Panc1 (cell line): Measurements from ENCODE around the gene ELK4. TPM values are rescaled to one million over a fixed set of nuclear protein-coding genes. Genes with fewer than 3 reads are reported as not detected.
A peak's percentile ranks its signal among the peaks of the same experiment; 100 is the strongest.

Experiments
- ATAC-seq: fragments of 200-7000 bp; cut with Tn5 transposase; 2 replicates; pipeline ENCODE4 v1.9.1; 2020; ENCODE audit warnings: mild to moderate bottlenecking, moderate library complexity
- BruUV-seq: library from RNA; stranded (reverse); fragments of 400-500 nt; replicated peaks from 2 replicates; lab custom pipeline; 2021; lab: Mats Ljungman, UMichigan
- CTCF ChIA-PET: fragments of 300-600 bp; sonication (Branson Sonifier 250); formaldehyde crosslinking; loops from one replicate; lab custom pipeline; 2022; ENCODE audit warnings: antibody characterized with exemption; lab: Charles Lee
- POLR2A ChIA-PET: fragments of 300-600 bp; sonication (Branson Sonifier 250); formaldehyde crosslinking; loops from one replicate; lab custom pipeline; 2022; ENCODE audit warnings: antibody characterized with exemption; lab: Charles Lee
- DNase-seq: peaks from one replicate; pipeline ENCODE4 v3.0.0-alpha.2; 2010; ENCODE audit warnings: low read depth, low spot score
- H3K27ac ChIP-seq: 2 replicates; pipeline ENCODE4 v1.5.1; 2011; ENCODE audit warnings: mild to moderate bottlenecking, low read length, inconsistent platforms
- H3K27me3 ChIP-seq: fragments of 200-500 bp; sonication (Bioruptor generic); 2 replicates; pipeline ENCODE4 v1.6.0; 2014; ENCODE audit warnings: low read length, inconsistent platforms; ENCODE audit not compliant: control insufficient read depth, insufficient read depth
- H3K36me3 ChIP-seq: fragments of 200-500 bp; sonication (Bioruptor generic); 2 replicates; pipeline ENCODE4 v1.5.1; 2014; ENCODE audit warnings: inconsistent platforms, mild to moderate bottlenecking, low read length, moderate library complexity; ENCODE audit not compliant: control insufficient read depth, insufficient read depth
- H3K4me1 ChIP-seq: 2 replicates; pipeline ENCODE4 v1.5.1; 2011; ENCODE audit warnings: inconsistent platforms, mild to moderate bottlenecking, low read length, moderate library complexity; ENCODE audit not compliant: control insufficient read depth, insufficient read depth
- H3K4me3 ChIP-seq, 2 experiments: 2 replicates each; pipeline ENCODE4 v1.5.1; 2011 to 2012; ENCODE audit warnings: low read depth in 2 of 2, low read length in 2 of 2, mild to moderate bottlenecking in 2 of 2, inconsistent platforms in 1 of 2, moderate library complexity in 1 of 2
- H3K9me3 ChIP-seq: fragments of 200-500 bp; sonication (Bioruptor generic); 2 replicates; pipeline ENCODE4 v1.5.1; 2014; ENCODE audit warnings: low read depth, mild to moderate bottlenecking, inconsistent platforms, low read length, moderate library complexity; ENCODE audit not compliant: control insufficient read depth, insufficient read depth
- CTCF ChIP-seq: fragments of 450-650 bp; IDR thresholded peaks from 2 replicates; pipeline ENCODE4 v1.5.1; 2017; ENCODE audit warnings: mild to moderate bottlenecking
- POLR2AphosphoS5 ChIP-seq: IDR thresholded peaks from 2 replicates; pipeline ENCODE4 v1.6.1; 2012; ENCODE audit warnings: mild to moderate bottlenecking, low read depth, low read length, moderate library complexity
- REST ChIP-seq, 2 experiments: IDR thresholded peaks; 2 replicates each; pipeline ENCODE4 v1.6.1; 2011 to 2012; ENCODE audit warnings: low read depth in 2 of 2, control low read depth in 1 of 2, low read length in 1 of 2, mild to moderate bottlenecking in 1 of 2, moderate library complexity in 1 of 2; ENCODE audit not compliant: insufficient read depth in 1 of 2
- SIN3A ChIP-seq: IDR thresholded peaks from 2 replicates; pipeline ENCODE4 v1.6.1; 2012; ENCODE audit warnings: low read depth, mild to moderate bottlenecking, low read length, moderate library complexity, borderline replicate concordance; ENCODE audit not compliant: insufficient read depth
- TCF7L2 ChIP-seq: IDR thresholded peaks from 2 replicates; pipeline ENCODE4 v1.6.1; 2011; ENCODE audit warnings: mild to moderate bottlenecking, low read depth, low read length, inconsistent platforms
- in situ Hi-C: cut with HindIII; loops from 2 replicates; pipeline ENCODE4 v1.10.0; 2016; ENCODE audit warnings: low sequenced_read_pairs, low pct_unique_long_range_greater_than_20kb
- intact Hi-C: fragments of 100-400 bp; cut with micrococcal nuclease; formaldehyde crosslinking; loops from one replicate; pipeline ENCODE4 v1.10.0; 2022; ENCODE audit not compliant: unreplicated experiment
- total RNA-seq: library from RNA; stranded (reverse); gene quantifications from one replicate; pipeline ENCODE4 v1.2.1, GENCODE V29; 2021; ENCODE audit not compliant: unreplicated experiment

ELK4 gene
- total RNA-seq, 1 experiment from 2014 or later: 54.6 TPM

GRCh38 chr1:205570173-205570501 lies 61.7 kb downstream of the ELK4 start:
- no peak overlapping the region for H3K27ac ChIP-seq
- TF ChIP-seq SIN3A: no peak
- no peak for TF ChIP-seq POLR2AphosphoS5
- no peak for TF ChIP-seq TCF7L2
- TF ChIP-seq REST (IDR thresholded peaks at IDR 0.05; ENCODE audit: insufficient read depth in 1 of 2, low read depth in 2 of 2, low read length in 1 of 2): no peak
- no peak for TF ChIP-seq CTCF
- no peak for DNase-seq
- ChIA-PET POLR2A (no interaction called here), CTCF (interaction anchor here (1.1 kb wide), 1 partner anchor 46 kb away, joined by 4 read pairs; no protein-coding TSS in a partner anchor)
- no peaks in the 10 kb centered on the region for H3K9me3 ChIP-seq
- H3K36me3 ChIP-seq: no peaks in the 10 kb centered on the region
- H3K27me3 ChIP-seq: peaks cover 38% of the 10 kb centered on the region
- intact Hi-C loops (no loop called here), in situ Hi-C loops (no loop called here)
- no TSS peak for BruUV-seq
- H3K4me1 ChIP-seq: no peaks in the 10 kb centered on the region; the same call in 1 of the 2 replicates
- no peak overlapping the region for H3K4me3 ChIP-seq
- no peak; the same call in 1 of the 2 replicates for ATAC-seq

GRCh38 chr1:205569411-205570172 lies 62.2 kb downstream of the ELK4 start:
- H3K27ac ChIP-seq: no peak overlapping the region
- ATAC-seq (peak; percentile 56), DNase-seq (no peak)
- no TSS peak for BruUV-seq
- H3K4me3 ChIP-seq: no peak overlapping the region
- H3K36me3 ChIP-seq: no peaks in the 10 kb centered on the region
- peaks cover 38% of the 10 kb centered on the region for H3K27me3 ChIP-seq
- in situ Hi-C loops (no loop called here), intact Hi-C loops (no loop called here)
- CTCF ChIA-PET: interaction anchor here (0.6 kb wide), 1 partner anchor 173 kb away, joined by 3 read pairs; no protein-coding TSS in a partner anchor
- no peaks in the 10 kb centered on the region for H3K9me3 ChIP-seq
- TF ChIP-seq REST (IDR thresholded peaks at IDR 0.05; ENCODE audit: insufficient read depth in 1 of 2, low read depth in 2 of 2, low read length in 1 of 2) (no peak), SIN3A (no peak), POLR2AphosphoS5 (no peak), TCF7L2 (no peak), CTCF (no peak; the same call in 1 of the 2 replicates)
- no peaks in the 10 kb centered on the region; the same call in 1 of the 2 replicates for H3K4me1 ChIP-seq
- POLR2A ChIA-PET: no interaction called here
